ENCODE results near the gene C3. TPM values are rescaled to one million over a fixed set of nuclear protein-coding genes. Genes with fewer than 3 reads are reported as not detected.

The C3 gene
- polyA plus RNA-seq, 2 of the 4 experiments (the other 2 are of a cell fraction) = 45.4 to 70.9 TPM

- TF ChIP-seq TFCP2L1 (CRISPR knock-in tag; IDR thresholded peaks at IDR 0.05) = no peak
These were observed 470 bp downstream of the C3 start (continued) for GRCh38 chr19:6719992-6720368.

- no peak overlapping the region for H3K4me3 ChIP-seq
- peak overlapping the region; percentile 73 for H3K4me2 ChIP-seq
- DNase-seq (ENCODE audit: low read depth in 1 of 2, low spot score in 1 of 2) (no peak), ATAC-seq (no peak), FAIRE-seq (no peak)
- WGBS (ENCODE audit: missing lambda C conversion rate) = 94% methylated on average over 5 of the region's 6 CpGs
- TF ChIP-seq HES2 (IDR thresholded peaks at IDR 0.05) (no peak), HDAC2 (IDR thresholded peaks at IDR 0.05) (no peak), HOXB5 (CRISPR knock-in tag; IDR thresholded peaks at IDR 0.05) (no peak)
- ChIA-PET CTCF (no interaction called here), POLR2A (no interaction called here)
- H3K27ac ChIP-seq = peak overlapping the region in 1 of 2 experiments; percentile 83; a peak in 3 of 6 replicates
- no peaks in the 10 kb centered on the region for H3K9me3 ChIP-seq
- peaks cover 48% of the 10 kb centered on the region for H3K4me1 ChIP-seq
These were observed 949 bp downstream of the C3 start for GRCh38 chr19:6719540-6719861.

- Histone ChIP-seq H3K4me1 (peaks cover 45% of the 10 kb centered on the region), H3K4me3 (no peak overlapping the region), H3K27ac (peak overlapping the region in 1 of 2 experiments; percentile 83; a peak in 3 of 6 replicates), H3K9me3 (no peaks in the 10 kb centered on the region), H3K4me2 (peak overlapping the region; percentile 73; the same call in 2 of the 3 replicates)
- ChIA-PET POLR2A (no interaction called here), CTCF (no interaction called here)
- FAIRE-seq = no peak
- TF ChIP-seq RCOR1 (IDR thresholded peaks at IDR 0.05; ENCODE audit: low read depth, low read length) = no peak
- peak; percentile 58 to 63 for DNase-seq (ENCODE audit: low read depth in 1 of 2, low spot score in 1 of 2)
- 67% methylated on average over 16 of the region's 21 CpGs for WGBS (ENCODE audit: missing lambda C conversion rate)
- peak; percentile 44 to 57; a peak in 3 of 6 replicates for ATAC-seq
These were observed 1.5 kb downstream of the C3 start for GRCh38 chr19:6718741-6719539.

GRCh38 chr19:6718111-6718740 lies 2.2 kb downstream of the C3 start:
- Histone ChIP-seq H3K4me3 (no peak overlapping the region), H3K9me3 (no peaks in the 10 kb centered on the region), H3K4me2 (no peak overlapping the region), H3K27ac (no peak overlapping the region), H3K4me1 (peaks cover 38% of the 10 kb centered on the region)
- FAIRE-seq (no peak), DNase-seq (ENCODE audit: low read depth in 1 of 2, low spot score in 1 of 2) (no peak), ATAC-seq (no peak)
- POLR2A ChIA-PET = no interaction called here
- CTCF ChIA-PET = no interaction called here
- 84% methylated on average over 13 of the region's 23 CpGs for WGBS (ENCODE audit: missing lambda C conversion rate)
- TF ChIP-seq HOXA7 (CRISPR knock-in tag; IDR thresholded peaks at IDR 0.05) = no peak
- TF ChIP-seq ZFP36 (IDR thresholded peaks at IDR 0.05; ENCODE audit: borderline replicate concordance, partially characterized antibody) = no peak
- no peak for TF ChIP-seq ESRRA (IDR thresholded peaks at IDR 0.05; ENCODE audit: borderline replicate concordance, low read length)
- TF ChIP-seq CTCF (IDR thresholded peaks at IDR 0.05) = no peak
- TF ChIP-seq CEBPB (IDR thresholded peaks at IDR 0.05) = no peak
- TF ChIP-seq KDM5A (IDR thresholded peaks at IDR 0.05) = no peak
- TF ChIP-seq HMGXB4 (CRISPR knock-in tag; IDR thresholded peaks at IDR 0.05; ENCODE audit: borderline replicate concordance) = no peak
